Thyroid gland (tissue), 4 donors: ENCODE measurements around the gene SLC30A1.

Experiments used
- CTCF ChIP-seq, 6 experiments: fragments of 200-600 bp in 3 of 6; fragments of 450-650 bp in 3 of 6; sonication (generic) in 3 of 6; IDR thresholded peaks; one replicate each; pipeline ENCODE4 v1.5.1; 2016 to 2019; ENCODE audit warnings: antibody characterized with exemption in 6 of 6, mild to moderate bottlenecking in 2 of 6, inconsistent platforms in 1 of 6, moderate library complexity in 1 of 6
- POLR2A ChIP-seq, 2 donors: fragments of 450-650 bp; IDR thresholded peaks; one replicate each; pipeline ENCODE4 v1.6.1; 2017; ENCODE audit warnings: antibody characterized with exemption in 2 of 2, mild to moderate bottlenecking in 2 of 2, moderate library complexity in 1 of 2

GRCh38 chr1:211621447-211622198, 42.7 kb upstream of the SLC30A1 start:
- TF ChIP-seq CTCF (IDR thresholded peaks at IDR 0.05) (no peak), POLR2A (IDR thresholded peaks at IDR 0.05) (no peak)
